GM13977 (cell line): ENCODE measurements around the gene DDX4.

ENCODE experiments used
- DNase-seq: peaks from one replicate; pipeline ENCODE4 v3.0.0; 2012; ENCODE audit warnings: low spot score
- CTCF ChIP-seq: IDR thresholded peaks from 2 replicates; pipeline ENCODE4 v1.5.1; 2012; ENCODE audit warnings: mild to moderate bottlenecking, control low read depth; ENCODE audit not compliant: insufficient read depth; ENCODE audit errors: extremely low read depth, missing control alignments
- in situ Hi-C: fragments of 300-500 bp; cut with MboI; formaldehyde crosslinking; loops from one replicate; pipeline ENCODE4 v1.12.0; 2022; ENCODE audit warnings: low sequenced_read_pairs, low pct_unique_long_range_greater_than_20kb, mixed read lengths, inconsistent platforms; ENCODE audit not compliant: unreplicated experiment

The DDX4 gene

GRCh38 chr5:55720188-55720703, 17.6 kb upstream of the DDX4 start:
- no peak for DNase-seq
- no peak for TF ChIP-seq CTCF
- in situ Hi-C loops, result no loop called here

DNA sequence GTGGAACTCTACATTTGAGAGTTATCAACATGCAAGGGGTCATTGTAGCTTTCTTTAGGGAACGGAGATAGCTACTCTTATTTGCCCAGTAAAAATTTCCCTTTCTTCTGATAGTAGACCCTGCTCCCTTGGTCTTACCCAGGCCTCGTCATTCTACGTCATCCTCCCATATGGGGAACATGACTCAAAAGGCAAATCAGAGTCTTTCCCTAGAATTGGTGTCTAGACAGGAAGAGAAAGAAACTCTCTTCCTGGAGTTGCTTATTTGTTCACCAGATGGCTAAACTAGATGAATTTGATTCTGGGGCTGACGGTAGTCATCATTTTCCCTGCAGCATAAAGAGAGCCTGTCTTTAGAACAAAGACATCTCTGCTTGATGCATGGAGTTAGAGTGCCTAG, 13.6 kb upstream of the DDX4 start:
- no peak for DNase-seq
- in situ Hi-C loops, result no loop called here
- no peak for TF ChIP-seq CTCF

DNA sequence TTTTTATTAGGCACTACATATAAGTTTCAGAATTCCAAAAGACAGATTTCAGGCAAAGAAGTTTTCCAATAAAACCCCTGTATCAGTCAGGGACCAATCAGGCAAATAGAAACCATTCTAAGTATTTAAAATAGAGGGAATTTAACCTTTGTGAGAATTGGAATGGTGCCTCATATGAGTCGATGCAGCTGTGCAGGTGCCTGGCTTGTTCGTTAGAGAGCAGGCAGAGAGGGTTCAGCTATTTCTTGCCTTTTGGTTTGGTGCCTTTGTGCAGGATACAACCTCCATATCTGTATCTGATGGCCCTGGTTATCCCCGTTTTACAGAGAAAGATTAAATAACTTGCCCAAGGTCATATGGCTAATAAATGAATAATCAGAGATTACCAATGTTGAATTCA, 6.0 kb upstream of the DDX4 start:
- in situ Hi-C loops, result no loop called here
- no peak for TF ChIP-seq CTCF
- no peak for DNase-seq

GRCh38 chr5:55732585-55732984, 5.3 kb upstream of the DDX4 start:
- in situ Hi-C loops, result no loop called here
- DNase-seq, result no peak
- no peak for TF ChIP-seq CTCF

DNA sequence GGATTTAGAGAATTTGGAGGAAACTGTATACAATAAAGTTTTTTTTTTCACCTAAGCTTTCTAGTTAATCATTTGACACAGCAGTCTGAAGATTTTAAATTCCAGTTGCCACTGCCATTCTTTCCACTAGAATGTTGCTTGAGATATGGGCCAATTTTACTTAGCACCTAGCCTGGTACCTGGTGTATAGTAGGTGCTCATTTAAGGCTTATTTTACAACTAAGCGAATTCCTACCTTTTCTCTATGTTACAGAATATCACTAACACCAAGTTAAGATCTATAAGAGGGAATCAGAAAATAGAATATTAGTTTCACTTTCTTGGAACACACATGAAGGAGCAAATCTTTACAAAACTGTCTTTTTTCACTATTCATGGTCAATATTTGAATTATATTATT, 3.2 kb upstream of the DDX4 start:
- in situ Hi-C loops, result no loop called here
- TF ChIP-seq CTCF, result no peak
- DNase-seq, result no peak

DNA sequence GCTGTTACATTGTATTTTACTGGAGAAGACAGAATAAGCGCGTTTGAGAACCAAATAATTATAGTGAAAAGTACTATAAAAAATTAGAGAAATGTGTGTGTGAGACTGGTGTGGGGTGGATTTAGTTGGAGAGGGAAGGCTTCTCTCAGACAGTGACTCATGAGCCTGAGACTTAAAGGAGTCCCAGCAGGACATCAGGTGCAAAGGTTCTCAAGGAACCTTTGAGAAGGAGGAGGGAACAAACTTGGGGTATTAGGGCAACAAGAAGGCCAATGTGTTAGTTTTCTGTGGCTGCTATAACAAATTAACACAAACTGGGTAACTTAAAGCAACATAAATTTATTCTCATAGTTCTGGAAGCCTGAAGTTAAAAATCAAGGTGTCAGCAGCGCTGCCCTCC, 4.9 kb downstream of the DDX4 start:
- in situ Hi-C loops, result no loop called here
- no peak for DNase-seq
- TF ChIP-seq CTCF, result no peak

GRCh38 chr5:55747778-55748318, 10.0 kb downstream of the DDX4 start:
- DNase-seq, result no peak
- in situ Hi-C loops, result no loop called here
- TF ChIP-seq CTCF, result no peak
